HG02571 (cell line): ENCODE data around the gene CAPG.
"Not testable (repeated sequence)": the region's sequence is repeated elsewhere in the genome, so short reads cannot be mapped to it uniquely, and the experiment has no call there.

Experiments used
- ATAC-seq: cut with Tn5 transposase; IDR thresholded peaks from one replicate; pipeline ENCODE4 v1.9.1; 2021; ENCODE audit warnings: mild to moderate bottlenecking, moderate library complexity; ENCODE audit not compliant: unreplicated experiment

Gene CAPG

GRCh38 chr2:85398426-85399182 lies 11.6 kb downstream of the CAPG start:
- no peak for ATAC-seq

- ATAC-seq, result no peak
These were observed 12.2 kb downstream of the CAPG start for GRCh38 chr2:85397925-85398331.

GRCh38 chr2:85396531-85397470 lies 13.4 kb downstream of the CAPG start:
- ATAC-seq, result no peak

GRCh38 chr2:85395912-85396475 lies 14.2 kb downstream of the CAPG start:
- no peak for ATAC-seq

GRCh38 chr2:85394976-85395375 lies 15.2 kb downstream of the CAPG start:
- no peak for ATAC-seq

GRCh38 chr2:85394261-85394681 lies 15.9 kb downstream of the CAPG start:
- no peak for ATAC-seq

GRCh38 chr2:85393836-85394235 lies 16.3 kb downstream of the CAPG start:
- ATAC-seq, result no peak

- ATAC-seq, result no peak
These were observed 19.1 kb downstream of the CAPG start for GRCh38 chr2:85390941-85391669.

GRCh38 chr2:85388878-85389538 lies 21.2 kb downstream of the CAPG start:
- no peak for ATAC-seq

GRCh38 chr2:85387754-85388153 lies 22.4 kb downstream of the CAPG start:
- ATAC-seq, result no peak

GRCh38 chr2:85385746-85386145 lies 24.4 kb downstream of the CAPG start:
- ATAC-seq, result no peak

- no peak for ATAC-seq
These were observed 26.3 kb downstream of the CAPG start for GRCh38 chr2:85383850-85384249.

GRCh38 chr2:85383151-85383550 lies 27.0 kb downstream of the CAPG start:
- not testable (repeated sequence) for ATAC-seq

GRCh38 chr2:85380048-85380447 lies 30.1 kb downstream of the CAPG start:
- ATAC-seq, result no peak

GRCh38 chr2:85378257-85378656 lies 31.9 kb downstream of the CAPG start:
- no peak for ATAC-seq

GRCh38 chr2:85377083-85377482 lies 33.1 kb downstream of the CAPG start:
- no peak for ATAC-seq

GRCh38 chr2:85376291-85377065 lies 33.7 kb downstream of the CAPG start:
- ATAC-seq, result no peak

- no peak for ATAC-seq
These were observed 39.1 kb downstream of the CAPG start for GRCh38 chr2:85371045-85371444.

GRCh38 chr2:85369500-85369899 lies 40.7 kb downstream of the CAPG start:
- ATAC-seq, result no peak

GRCh38 chr2:85368921-85369320 lies 41.2 kb downstream of the CAPG start:
- ATAC-seq, result no peak
